ENCODE data around the gene DLG5. TPM values are rescaled to one million over a fixed set of nuclear protein-coding genes. Genes with fewer than 3 reads are reported as not detected.

Gene DLG5
- polyA plus RNA-seq, 2 of the 4 experiments (the other 2 are of a cell fraction) = 17.0 to 30.9 TPM

GRCh38 chr10:77946084-77946483 lies 19.5 kb upstream of the DLG5 start:
- TF ChIP-seq USF2 (IDR thresholded peaks at IDR 0.05) (no peak), ZSCAN20 (CRISPR knock-in tag; IDR thresholded peaks at IDR 0.05) (no peak), RCOR1 (IDR thresholded peaks at IDR 0.05; ENCODE audit: low read depth, low read length) (no peak), ATOH8 (CRISPR knock-in tag; IDR thresholded peaks at IDR 0.05; ENCODE audit: low read depth) (no peak)
- H3K4me3 ChIP-seq = no peak overlapping the region
- ATAC-seq (peak in 1 of 2 experiments; percentile 44; a peak in 3 of 6 replicates), FAIRE-seq (no peak), DNase-seq (ENCODE audit: low read depth in 1 of 2, low spot score in 1 of 2) (peak in 1 of 2 experiments; percentile 33)
- POLR2A ChIA-PET = no interaction called here
- 20% methylated on average over 2 of the region's 2 CpGs for WGBS (ENCODE audit: missing lambda C conversion rate)
- no peak overlapping the region for H3K4me2 ChIP-seq
- peaks cover 10% of the 10 kb centered on the region for H3K9me3 ChIP-seq
- CTCF ChIA-PET = interaction anchor here (0.6 to 1.3 kb wide), 3 partner anchors 9 to 99 kb away, joined by 3 to 4 read pairs (median 3); no protein-coding TSS in a partner anchor
- peak overlapping the region in 1 of 2 experiments; percentile 73; a peak in 2 of 6 replicates for H3K27ac ChIP-seq
- H3K4me1 ChIP-seq = peaks cover 36% of the 10 kb centered on the region

GRCh38 chr10:77944519-77944918 lies 18.0 kb upstream of the DLG5 start:
- CTCF ChIA-PET = interaction anchor here (0.9 kb wide), 1 partner anchor 9 kb away, joined by 7 read pairs; no protein-coding TSS in a partner anchor
- FAIRE-seq = no peak
- 30% methylated on average over 4 of the region's 4 CpGs for WGBS (ENCODE audit: missing lambda C conversion rate)
- POLR2A ChIA-PET = no interaction called here
- H3K4me3 ChIP-seq = no peak overlapping the region
- peak overlapping the region in 1 of 2 experiments; percentile 73; a peak in 2 of 6 replicates for H3K27ac ChIP-seq
- peaks cover 40% of the 10 kb centered on the region for H3K4me1 ChIP-seq
- TF ChIP-seq HES2 (IDR thresholded peaks at IDR 0.05) = peak; percentile 29; the same call in 1 of the 2 replicates
- peak in 1 of 2 experiments; percentile 35; a peak in 1 of 4 replicates for TF ChIP-seq CEBPB (IDR thresholded peaks at IDR 0.05)
- no peak for TF ChIP-seq BHLHE40 (IDR thresholded peaks at IDR 0.05; ENCODE audit: low read depth, low read length)
- no peak for ATAC-seq
- H3K9me3 ChIP-seq = no peaks in the 10 kb centered on the region
- no peak for DNase-seq (ENCODE audit: low read depth in 1 of 2, low spot score in 1 of 2)
- peak overlapping the region; percentile 0; the same call in 1 of the 3 replicates for H3K4me2 ChIP-seq

- Histone ChIP-seq H3K4me1 (peaks cover 29% of the 10 kb centered on the region), H3K4me2 (peak overlapping the region; percentile 66), H3K9me3 (no peaks in the 10 kb centered on the region), H3K4me3 (no peak overlapping the region), H3K27ac (peak overlapping the region; percentile 41 to 73; a peak in 5 of 6 replicates)
- WGBS (ENCODE audit: missing lambda C conversion rate) = 24% methylated on average over 8 of the region's 8 CpGs
- ChIA-PET CTCF (interaction anchor here (0.8 kb wide), 1 partner anchor 11 kb away, joined by 5 read pairs; no protein-coding TSS in a partner anchor), POLR2A (interaction anchor here (1.0 kb wide), 1 partner anchor 16 kb away, joined by 3 read pairs; no protein-coding TSS in a partner anchor)
- peak; percentile 43 to 54 for DNase-seq (ENCODE audit: low read depth in 1 of 2, low spot score in 1 of 2)
- TF ChIP-seq MAZ (IDR thresholded peaks at IDR 0.05; ENCODE audit: borderline replicate concordance, low read depth, low read length) = no peak
- TF ChIP-seq MAFK (IDR thresholded peaks at IDR 0.05; ENCODE audit: partially characterized antibody) = peak; percentile 21
- no peak for TF ChIP-seq JUN (IDR thresholded peaks at IDR 0.05)
- no peak for TF ChIP-seq RFX5 (IDR thresholded peaks at IDR 0.05)
- TF ChIP-seq USF2 (IDR thresholded peaks at IDR 0.05) = no peak
- TF ChIP-seq CEBPB (IDR thresholded peaks at IDR 0.05) = peak in 1 of 2 experiments; percentile 47; a peak in 2 of 4 replicates
- peak; percentile 35; the same call in 1 of the 2 replicates for TF ChIP-seq FOSL2 (IDR thresholded peaks at IDR 0.05)
- TF ChIP-seq FOSL2 (CRISPR knock-in tag; IDR thresholded peaks at IDR 0.05) = peak; percentile 86
- ATAC-seq = peak; percentile 76 to 84
- FAIRE-seq = no peak
These were observed 16.8 kb upstream of the DLG5 start for GRCh38 chr10:77943121-77943901.

GRCh38 chr10:77941790-77942189 lies 15.2 kb upstream of the DLG5 start:
- H3K4me2 ChIP-seq = no peak overlapping the region
- DNase-seq (ENCODE audit: low read depth in 1 of 2, low spot score in 1 of 2) (no peak), ATAC-seq (no peak), FAIRE-seq (no peak)
- peaks cover 29% of the 10 kb centered on the region for H3K4me1 ChIP-seq
- no peak overlapping the region for H3K27ac ChIP-seq
- CTCF ChIA-PET = interaction anchor here (0.6 to 1.0 kb wide), 3 partner anchors 11 to 49 kb away, joined by 3 read pairs; no protein-coding TSS in a partner anchor
- 93% methylated on average over 6 of the region's 6 CpGs for WGBS (ENCODE audit: missing lambda C conversion rate)
- no peaks in the 10 kb centered on the region for H3K9me3 ChIP-seq
- POLR2A ChIA-PET = interaction anchor here (0.7 kb wide), 1 partner anchor 13 kb away, joined by 3 read pairs; no protein-coding TSS in a partner anchor
- no peak overlapping the region for H3K4me3 ChIP-seq
- no peak for TF ChIP-seq SMC3 (IDR thresholded peaks at IDR 0.05)
- TF ChIP-seq HOXB13 (CRISPR knock-in tag; IDR thresholded peaks at IDR 0.05; ENCODE audit: low read depth) = no peak
- no peak for TF ChIP-seq NFE2L2 (conservative IDR thresholded peaks at IDR 0.05; ENCODE audit: low read length)
- TF ChIP-seq PHF8 (IDR thresholded peaks at IDR 0.05; ENCODE audit: borderline replicate concordance, low read depth) = no peak
- no peak for TF ChIP-seq BCL3 (IDR thresholded peaks at IDR 0.05)
- TF ChIP-seq NR3C1 (IDR thresholded peaks at IDR 0.05) = no peak
- TF ChIP-seq ZFP36 (IDR thresholded peaks at IDR 0.05; ENCODE audit: borderline replicate concordance, partially characterized antibody) = no peak
- no peak for TF ChIP-seq FOSB (CRISPR knock-in tag; IDR thresholded peaks at IDR 0.05)
- TF ChIP-seq TFCP2L1 (CRISPR knock-in tag; IDR thresholded peaks at IDR 0.05) = no peak
- no peak for TF ChIP-seq CBX2 (IDR thresholded peaks at IDR 0.05; ENCODE audit: borderline replicate concordance, low read depth)
- no peak for TF ChIP-seq RNF2 (IDR thresholded peaks at IDR 0.05; ENCODE audit: borderline replicate concordance, low read depth)
- TF ChIP-seq GATA3 (IDR thresholded peaks at IDR 0.05; ENCODE audit: borderline replicate concordance) = no peak
- no peak for TF ChIP-seq ZC3H11A (IDR thresholded peaks at IDR 0.05)

Data from A549 (cell line).